NB4 (cell line): ENCODE measurements around the gene MYH9.
"Not testable (repeated sequence)": the region's sequence is repeated elsewhere in the genome, so short reads cannot be mapped to it uniquely, and the experiment has no call there.

ENCODE experiments used
- DNase-seq: peaks from one replicate; pipeline ENCODE4 v3.0.0; 2010; ENCODE audit warnings: low read depth
- H3K4me3 ChIP-seq: one replicate; pipeline ENCODE4 v1.5.1; 2011; ENCODE audit warnings: mild to moderate bottlenecking, low read depth, low read length, moderate library complexity
- MYC ChIP-seq: IDR thresholded peaks from 2 replicates; pipeline ENCODE4 v1.6.1; 2011; ENCODE audit warnings: low read depth, low read length
- POLR2A ChIP-seq: IDR thresholded peaks from 2 replicates; pipeline ENCODE4 v1.6.1; 2011; ENCODE audit warnings: mild to moderate bottlenecking; ENCODE audit not compliant: insufficient read length; ENCODE audit errors: extremely low read depth
- TF ChIP-seq, protein P1 (sequence below): IDR thresholded peaks from 2 replicates; pipeline ENCODE4 v1.6.1; 2011; ENCODE audit warnings: low read depth, low read length
- TF ChIP-seq, protein P2 (sequence below): IDR thresholded peaks from one replicate; pipeline ENCODE4 v1.5.1; 2012; ENCODE audit warnings: low read depth, low read length

MYH9 gene

DNA sequence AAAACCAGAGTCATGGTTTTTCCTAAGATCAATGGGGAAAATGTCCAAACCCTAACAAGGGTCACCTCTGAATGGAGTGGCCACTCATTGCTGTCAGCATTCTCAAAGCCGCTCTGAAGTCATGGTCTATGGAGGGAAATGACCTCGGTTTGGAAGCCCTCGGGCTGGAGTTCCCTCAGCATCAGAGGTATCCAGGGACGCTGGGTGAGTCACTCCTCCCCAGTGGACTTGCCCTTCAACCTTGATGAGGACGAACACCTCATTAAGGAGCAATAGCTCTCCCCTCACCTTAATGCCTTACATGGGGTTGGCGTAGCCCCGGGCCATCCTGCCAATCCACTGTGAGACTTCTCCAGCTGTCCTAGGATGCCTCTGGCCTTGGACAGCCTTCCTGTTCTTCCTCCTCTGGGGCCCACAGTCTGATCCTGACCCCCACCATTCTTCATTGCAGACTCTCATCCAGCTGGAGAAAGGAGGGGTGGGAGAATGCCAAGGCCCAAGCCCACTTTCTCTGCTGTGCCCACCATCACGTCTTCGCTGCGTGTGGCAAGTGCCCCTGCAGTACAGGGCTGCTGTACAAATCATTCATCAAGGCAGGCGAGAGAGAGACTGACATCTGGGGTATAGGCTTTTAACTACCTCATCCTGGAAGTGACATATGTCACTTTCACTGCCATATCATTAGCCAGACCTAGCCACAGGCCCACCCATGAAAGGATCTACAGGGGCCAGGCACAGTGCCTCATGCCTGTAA is 25.4 kb upstream of the MYH9 start:
- DNase-seq = no peak
- TF ChIP-seq POLR2A (no peak), MYC (no peak)
- TF ChIP-seq, protein P1, sequence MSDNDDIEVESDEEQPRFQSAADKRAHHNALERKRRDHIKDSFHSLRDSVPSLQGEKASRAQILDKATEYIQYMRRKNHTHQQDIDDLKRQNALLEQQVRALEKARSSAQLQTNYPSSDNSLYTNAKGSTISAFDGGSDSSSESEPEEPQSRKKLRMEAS = no peak
- TF ChIP-seq, protein P2, sequence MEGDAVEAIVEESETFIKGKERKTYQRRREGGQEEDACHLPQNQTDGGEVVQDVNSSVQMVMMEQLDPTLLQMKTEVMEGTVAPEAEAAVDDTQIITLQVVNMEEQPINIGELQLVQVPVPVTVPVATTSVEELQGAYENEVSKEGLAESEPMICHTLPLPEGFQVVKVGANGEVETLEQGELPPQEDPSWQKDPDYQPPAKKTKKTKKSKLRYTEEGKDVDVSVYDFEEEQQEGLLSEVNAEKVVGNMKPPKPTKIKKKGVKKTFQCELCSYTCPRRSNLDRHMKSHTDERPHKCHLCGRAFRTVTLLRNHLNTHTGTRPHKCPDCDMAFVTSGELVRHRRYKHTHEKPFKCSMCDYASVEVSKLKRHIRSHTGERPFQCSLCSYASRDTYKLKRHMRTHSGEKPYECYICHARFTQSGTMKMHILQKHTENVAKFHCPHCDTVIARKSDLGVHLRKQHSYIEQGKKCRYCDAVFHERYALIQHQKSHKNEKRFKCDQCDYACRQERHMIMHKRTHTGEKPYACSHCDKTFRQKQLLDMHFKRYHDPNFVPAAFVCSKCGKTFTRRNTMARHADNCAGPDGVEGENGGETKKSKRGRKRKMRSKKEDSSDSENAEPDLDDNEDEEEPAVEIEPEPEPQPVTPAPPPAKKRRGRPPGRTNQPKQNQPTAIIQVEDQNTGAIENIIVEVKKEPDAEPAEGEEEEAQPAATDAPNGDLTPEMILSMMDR = no peak
- no peak overlapping the region for H3K4me3 ChIP-seq

DNA sequence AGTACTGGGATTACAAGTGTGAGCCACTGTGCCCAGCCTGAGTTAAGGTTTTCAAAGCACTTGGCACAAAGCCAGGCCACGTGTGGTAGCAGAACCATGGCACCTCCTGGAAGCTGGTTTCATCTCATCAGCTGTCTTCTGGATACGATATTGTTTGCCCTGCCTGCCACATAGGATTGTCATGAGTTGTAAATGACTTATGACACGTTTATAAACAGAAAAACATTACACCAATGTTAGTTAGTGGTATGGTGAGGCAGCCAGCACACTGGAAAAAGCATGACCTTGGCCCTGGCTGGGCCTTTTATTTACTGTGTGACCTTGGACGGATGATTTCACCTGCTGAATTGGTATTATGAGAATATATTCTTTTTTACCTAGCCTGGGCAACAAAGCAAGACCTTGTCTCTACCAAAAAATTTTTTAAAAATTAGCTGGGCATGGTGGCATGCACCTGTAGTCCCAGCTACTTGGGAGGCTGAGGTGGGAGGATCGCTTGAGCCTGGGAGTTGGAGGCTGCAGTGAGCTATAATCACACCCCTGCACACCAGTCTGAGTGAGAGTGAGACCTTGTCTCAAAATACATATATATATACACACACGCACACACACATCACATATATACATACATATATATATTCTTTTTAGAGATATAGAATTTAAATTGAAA is 24.0 kb upstream of the MYH9 start:
- no peak for TF ChIP-seq POLR2A
- TF ChIP-seq MYC = no peak
- TF ChIP-seq, protein P2 = no peak
- TF ChIP-seq, protein P1 = no peak
- DNase-seq = no peak
- H3K4me3 ChIP-seq = no peak overlapping the region

- no peak for DNase-seq
These were observed 22.4 kb upstream of the MYH9 start for GRCh38 chr22:36409911-36410756.

DNA sequence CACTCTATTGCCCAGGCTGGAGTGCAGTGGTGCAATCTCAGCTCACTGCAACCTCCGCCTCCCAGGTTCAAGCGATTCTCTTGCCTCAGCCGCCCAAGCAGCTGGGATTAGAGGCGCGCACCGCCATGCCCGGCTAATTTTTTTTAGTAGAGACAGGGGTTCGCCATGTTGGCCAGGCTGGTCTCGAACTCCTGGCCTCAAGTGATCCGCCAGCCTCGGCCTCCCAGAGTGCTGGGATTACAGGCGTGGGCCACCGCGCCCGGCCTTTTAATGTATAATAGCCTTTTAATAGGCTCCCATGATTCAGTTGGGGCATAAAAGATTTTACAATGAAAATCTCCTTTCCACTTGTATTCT is 21.8 kb upstream of the MYH9 start:
- DNase-seq, H3K4me3 ChIP-seq: not testable (repeated sequence)

More at GRCh38 chr22:36409911-36410756, 22.4 kb upstream of the MYH9 start:
- no peak overlapping the region for H3K4me3 ChIP-seq
- TF ChIP-seq POLR2A = no peak

DNA sequence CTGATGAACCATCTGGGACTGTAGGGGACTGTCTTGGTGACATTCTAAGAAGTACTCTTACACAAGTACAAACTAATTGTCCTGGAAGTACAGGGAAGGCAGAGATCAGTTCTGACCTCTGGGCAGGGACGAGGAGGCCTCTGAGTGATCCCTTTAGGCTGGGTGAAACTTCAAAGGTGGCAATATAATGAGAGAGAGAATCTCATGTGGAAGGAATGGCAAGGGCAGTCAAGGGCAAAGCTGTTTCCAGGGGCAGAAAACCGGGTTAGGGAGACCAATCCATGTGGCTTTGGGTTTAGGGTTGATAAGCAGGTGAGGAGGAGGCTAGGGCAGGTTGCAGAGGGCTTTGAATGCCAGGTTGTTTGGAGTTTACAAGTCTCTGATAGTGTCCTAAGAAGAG is 21.3 kb upstream of the MYH9 start:
- no peak overlapping the region for H3K4me3 ChIP-seq
- DNase-seq = no peak

DNA sequence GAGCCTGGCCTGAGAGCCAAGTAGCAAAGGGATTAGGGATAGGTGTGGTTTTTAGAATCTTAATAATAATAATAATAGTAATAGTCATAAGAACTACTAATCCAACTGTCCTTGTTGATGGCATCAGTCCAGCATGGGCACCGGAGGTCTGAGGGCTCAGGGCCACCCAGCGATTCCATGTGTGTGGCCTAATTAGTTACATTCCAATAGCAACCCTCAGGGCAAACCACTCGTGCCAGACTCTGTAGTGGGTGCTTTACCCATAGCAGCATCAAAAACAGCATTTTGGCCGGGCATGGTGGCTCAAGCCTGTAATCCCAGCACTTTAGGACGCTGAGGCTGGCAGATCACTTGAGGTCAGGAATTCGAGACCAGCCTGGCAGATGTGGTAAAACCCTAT is 19.0 kb upstream of the MYH9 start:
- no peak overlapping the region for H3K4me3 ChIP-seq
- TF ChIP-seq, protein P1 = no peak
- TF ChIP-seq, protein P2 = no peak
- TF ChIP-seq POLR2A = no peak
- no peak for TF ChIP-seq MYC
- DNase-seq = no peak

More for the DNA sequence above, 21.3 kb upstream of the MYH9 start:
- TF ChIP-seq MYC (no peak), POLR2A (no peak)
- TF ChIP-seq, protein P1 = no peak
- TF ChIP-seq, protein P2 = no peak
